ENCODE measurements around the gene YIPF3. TPM values are rescaled to one million over a fixed set of nuclear protein-coding genes. Genes with fewer than 3 reads are reported as not detected.

YIPF3 gene
- total and polyA plus RNA-seq, 10 of the 15 experiments (the other 5 are each of a cell fraction or from before 2014, with no cell fraction given): 20.5 to 88.8 (median 44.7) TPM

- peak overlapping the region; percentile 94; the same call in 1 of the 2 replicates for H3K4me2 ChIP-seq (ENCODE audit: control insufficient read depth, insufficient read depth)
- H3K4me1 ChIP-seq (ENCODE audit: control insufficient read depth, insufficient read depth, low read length): peaks cover 7% of the 10 kb centered on the region
- H3K27me3 ChIP-seq (replicated peaks in 1 of 2; ENCODE audit: control insufficient read depth in 2 of 2, insufficient read depth in 2 of 2, low read length in 1 of 2): peaks cover 0 to 2% of the 10 kb centered on the region in 2 experiments; a peak in 1 of 4 replicates
- H3K4me3 ChIP-seq: no peak overlapping the region
- no TSS peak for BruUV-seq (replicated peaks)
- peaks cover 8% of the 10 kb centered on the region for H3K79me2 ChIP-seq (ENCODE audit: control insufficient read depth, insufficient read depth, low read length)
- POLR2A ChIA-PET: no interaction called here
- CTCF ChIA-PET: interaction anchor here (0.5 to 0.8 kb wide), 3 partner anchors 120 to 321 kb away, joined by 3 read pairs; no protein-coding TSS in a partner anchor
- peaks cover 10 to 13% of the 10 kb centered on the region in 2 experiments; a peak in 3 of 4 replicates for H3K36me3 ChIP-seq (ENCODE audit: control insufficient read depth in 2 of 2, insufficient read depth in 2 of 2, low read length in 1 of 2)
- in situ Hi-C loops (cut with MboI) (no loop called here), intact Hi-C loops (cut with micrococcal nuclease; ENCODE audit: unreplicated experiment) (no loop called here)
- no peak overlapping the region for H3K27ac ChIP-seq (ENCODE audit: control insufficient read depth, insufficient read depth)
- ATAC-seq (no peak), DNase-seq (ENCODE audit: low read depth, low spot score) (no peak), FAIRE-seq (no peak)
- SMC1A ChIA-PET (ENCODE audit: uncharacterized antibody, unreplicated experiment): interaction anchor here (0.6 to 1.4 kb wide), 2 partner anchors 248 to 374 kb away, joined by 3 read pairs; no protein-coding TSS in a partner anchor
- no peaks in the 10 kb centered on the region for H3K9me3 ChIP-seq (replicated peaks; ENCODE audit: control insufficient read depth, insufficient read depth, low read length)
- no peaks in the 10 kb centered on the region for H4K20me1 ChIP-seq (ENCODE audit: control insufficient read depth, insufficient read depth)
- RAD21 ChIA-PET (ENCODE audit: unreplicated experiment): no interaction called here
- no peak overlapping the region for H3K9ac ChIP-seq (ENCODE audit: control insufficient read depth, insufficient read depth, low read length)
- 94% methylated on average over 9 of the region's 10 CpGs for whole genome bisulfite sequencing (ENCODE audit: insufficient coverage, insufficient replicate concordance, low lambda C conversion rate, missing lambda C conversion rate)
- no peak overlapping the region for H2AFZ ChIP-seq (ENCODE audit: control insufficient read depth, low read depth, low read length)
- TF ChIP-seq EGR1 (IDR thresholded peaks at IDR 0.05; ENCODE audit: borderline replicate concordance in 1 of 2, low read depth in 2 of 2, low read length in 2 of 2) (no peak), YY1 (IDR thresholded peaks at IDR 0.05; ENCODE audit: low read depth, low read length) (no peak), IRF3 (IDR thresholded peaks at IDR 0.05) (no peak), ZBTB11 (CRISPR knock-in tag; IDR thresholded peaks at IDR 0.05) (no peak), BHLHE40 (IDR thresholded peaks at IDR 0.05; ENCODE audit: borderline replicate concordance in 1 of 2, low read depth in 2 of 2, low read length in 1 of 2) (no peak), KDM1A (IDR thresholded peaks at IDR 0.05; ENCODE audit: borderline replicate concordance) (no peak), PRDM15 (CRISPR knock-in tag; IDR thresholded peaks at IDR 0.05) (no peak), ZNF384 (IDR thresholded peaks at IDR 0.05; ENCODE audit: borderline replicate concordance, low read depth, low read length) (no peak), CREM (IDR thresholded peaks at IDR 0.05; ENCODE audit: low read depth) (no peak), GABPA (IDR thresholded peaks at IDR 0.05; ENCODE audit: low read depth) (no peak), NKRF (conservative IDR thresholded peaks at IDR 0.05) (no peak), STAT3 (IDR thresholded peaks at IDR 0.05; ENCODE audit: low read depth, low read length) (no peak), SIX5 (IDR thresholded peaks at IDR 0.05; ENCODE audit: low read depth, low read length, severe bottlenecking) (no peak), GATAD2B (conservative IDR thresholded peaks at IDR 0.05; ENCODE audit: low read depth) (no peak)
Measured at GRCh38 chr6:43510827-43511163, 5.9 kb downstream of the YIPF3 start.

Data from GM12878 (cell line).